Measurements from ENCODE around the gene ZNF346.

The ZNF346 gene

GRCh38 chr5:177117441-177118045 lies 95.0 kb downstream of the ZNF346 start:
- no peak for DNase-seq (ENCODE audit: low read depth)

- no peak for DNase-seq (ENCODE audit: low read depth)
Measured at GRCh38 chr5:177122566-177122965, 100.1 kb downstream of the ZNF346 start.

- no peak for DNase-seq (ENCODE audit: low read depth)
Measured at GRCh38 chr5:177123789-177124485, 101.4 kb downstream of the ZNF346 start.

GRCh38 chr5:177124486-177124991 lies 102.0 kb downstream of the ZNF346 start:
- DNase-seq (ENCODE audit: low read depth) = no peak

GRCh38 chr5:177126771-177127170 lies 104.3 kb downstream of the ZNF346 start:
- DNase-seq (ENCODE audit: low read depth) = no peak

- DNase-seq (ENCODE audit: low read depth) = no peak
Measured at GRCh38 chr5:177128551-177128981, 106.1 kb downstream of the ZNF346 start.

GRCh38 chr5:177130211-177131018 lies 107.9 kb downstream of the ZNF346 start:
- DNase-seq (ENCODE audit: low read depth) = no peak
